Dedifferentiated amniotic fluid mesenchymal stem cell (primary cell): ENCODE measurements around the gene GAL3ST3.
"Not testable (repeated sequence)": the region's sequence is repeated elsewhere in the genome, so short reads cannot be mapped to it uniquely, and the experiment has no call there.

Experiments
- DNase-seq: peaks from one replicate; pipeline ENCODE4 v3.0.0-alpha.2; 2016; ENCODE audit errors: extremely low spot score

Gene GAL3ST3

GRCh38 chr11:66044757-66045156 lies 4.2 kb downstream of the GAL3ST3 start:
- DNase-seq, result no peak

GRCh38 chr11:66042996-66043906 lies 5.7 kb downstream of the GAL3ST3 start:
- no peak for DNase-seq

GRCh38 chr11:66042227-66042995 lies 6.5 kb downstream of the GAL3ST3 start:
- no peak for DNase-seq

- no peak for DNase-seq
These were observed 9.2 kb downstream of the GAL3ST3 start for GRCh38 chr11:66039765-66040164.

GRCh38 chr11:66037327-66037726 lies 11.6 kb downstream of the GAL3ST3 start:
- no peak for DNase-seq

- no peak for DNase-seq
These were observed 12.6 kb downstream of the GAL3ST3 start for GRCh38 chr11:66036334-66036710.

GRCh38 chr11:66035653-66036333 lies 13.2 kb downstream of the GAL3ST3 start:
- DNase-seq, result no peak

GRCh38 chr11:66032957-66033735 lies 15.8 kb downstream of the GAL3ST3 start:
- no peak for DNase-seq

GRCh38 chr11:66026017-66026529 lies 22.9 kb downstream of the GAL3ST3 start, which contains the start of gene CATSPER1:
Gene CATSPER1, minus strand, starts transcription at chr11:66026479. Its CDS starts 100 bp downstream, at chr11:66026379.
- DNase-seq, result no peak

GRCh38 chr11:66023186-66023440 lies 25.8 kb downstream of the GAL3ST3 start:
- not testable (repeated sequence) for DNase-seq

- DNase-seq, result no peak
These were observed 26.4 kb downstream of the GAL3ST3 start for GRCh38 chr11:66022401-66023185.

- peak; percentile 51 for DNase-seq
These were observed 28.2 kb downstream of the GAL3ST3 start for GRCh38 chr11:66020618-66021357.

GRCh38 chr11:66020212-66020611 lies 28.7 kb downstream of the GAL3ST3 start:
- DNase-seq, result no peak

- DNase-seq, result no peak
These were observed 31.6 kb downstream of the GAL3ST3 start for GRCh38 chr11:66017321-66017720.

GRCh38 chr11:66016793-66017177 lies 32.2 kb downstream of the GAL3ST3 start:
- DNase-seq, result no peak

GRCh38 chr11:66015936-66016792 lies 32.8 kb downstream of the GAL3ST3 start:
- no peak for DNase-seq

GRCh38 chr11:66015454-66015881 lies 33.5 kb downstream of the GAL3ST3 start:
- peak; percentile 17 for DNase-seq

GRCh38 chr11:66014804-66015453 lies 34.0 kb downstream of the GAL3ST3 start:
- no peak for DNase-seq

- no peak for DNase-seq
These were observed 35.2 kb downstream of the GAL3ST3 start for GRCh38 chr11:66013762-66014100.
